DMS53 treated with DMSO at 0.1 percent for 48 hours (cell line): ENCODE data around the gene C20orf173.
"Not testable (repeated sequence)": the region's sequence is repeated elsewhere in the genome, so short reads cannot be mapped to it uniquely, and the experiment has no call there.

Experiments used
- DNase-seq: peaks from one replicate; lab custom pipeline; 2025; ENCODE audit not compliant: unreplicated experiment; lab: John Stamatoyannopoulos, UW

C20orf173 gene

GRCh38 chr20:35547329-35547728, 17.9 kb upstream of the C20orf173 start:
- no peak for DNase-seq

DNA sequence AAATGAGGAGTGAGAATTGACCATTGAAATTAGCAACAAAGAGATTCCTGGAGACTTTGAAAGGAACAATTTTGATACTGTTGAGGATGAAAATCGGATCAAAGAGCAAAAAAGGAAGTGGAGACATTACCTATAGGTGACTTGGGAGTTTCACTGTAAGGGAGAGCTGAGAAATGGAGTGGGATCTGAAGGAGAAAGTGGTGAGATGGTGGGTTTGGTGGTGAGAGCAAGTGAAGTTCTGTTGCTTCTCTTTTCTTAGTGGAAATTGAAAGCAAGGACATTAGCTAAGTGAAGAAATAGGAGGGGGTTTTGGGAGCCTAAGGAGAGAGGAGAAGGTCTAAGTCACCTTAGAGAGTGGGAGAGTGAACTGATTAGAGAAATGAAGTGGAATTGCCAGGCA, 16.7 kb upstream of the C20orf173 start:
- DNase-seq, result no peak

DNA sequence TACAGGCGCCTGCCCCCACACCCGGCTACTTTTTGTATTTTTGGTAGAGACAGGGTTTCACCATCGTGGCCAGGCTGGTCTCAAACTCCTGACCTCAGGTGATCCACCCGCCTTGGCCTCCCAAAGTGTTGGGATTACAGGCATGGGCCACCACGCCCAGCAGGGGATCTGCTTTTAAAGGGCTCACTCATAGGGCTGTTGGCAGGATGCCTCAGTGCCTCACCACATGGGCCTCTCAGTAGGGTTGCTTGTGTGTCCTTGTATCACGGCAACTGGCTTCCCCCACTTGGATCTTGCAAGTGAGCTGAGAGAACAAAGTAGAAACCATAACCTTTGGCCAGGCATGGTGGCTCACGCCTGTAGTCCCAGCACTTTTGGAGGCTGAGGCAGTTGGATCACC, 15.5 kb upstream of the C20orf173 start:
- not testable (repeated sequence) for DNase-seq

DNA sequence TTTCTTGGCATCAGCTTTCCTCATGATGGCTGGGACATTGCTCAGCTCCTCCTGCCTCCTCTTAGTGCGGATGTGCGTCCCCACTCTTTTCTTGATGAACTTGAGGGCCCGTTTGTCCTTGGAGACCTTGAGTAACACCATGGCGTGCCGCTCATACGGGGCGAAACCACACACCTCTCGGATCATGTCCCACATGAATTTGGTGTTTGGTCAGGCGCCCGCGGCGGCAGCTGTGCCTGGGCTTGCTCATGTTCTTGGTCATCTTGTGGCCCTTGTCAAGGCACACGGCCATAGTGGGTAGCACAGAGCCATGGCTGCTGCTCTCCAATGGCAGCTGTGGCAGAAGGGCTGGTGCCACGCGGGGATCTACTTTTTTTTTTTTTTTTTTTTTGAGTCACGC, 15.0 kb upstream of the C20orf173 start:
- no peak for DNase-seq

GRCh38 chr20:35542990-35543389, 13.5 kb upstream of the C20orf173 start:
- no peak for DNase-seq

DNA sequence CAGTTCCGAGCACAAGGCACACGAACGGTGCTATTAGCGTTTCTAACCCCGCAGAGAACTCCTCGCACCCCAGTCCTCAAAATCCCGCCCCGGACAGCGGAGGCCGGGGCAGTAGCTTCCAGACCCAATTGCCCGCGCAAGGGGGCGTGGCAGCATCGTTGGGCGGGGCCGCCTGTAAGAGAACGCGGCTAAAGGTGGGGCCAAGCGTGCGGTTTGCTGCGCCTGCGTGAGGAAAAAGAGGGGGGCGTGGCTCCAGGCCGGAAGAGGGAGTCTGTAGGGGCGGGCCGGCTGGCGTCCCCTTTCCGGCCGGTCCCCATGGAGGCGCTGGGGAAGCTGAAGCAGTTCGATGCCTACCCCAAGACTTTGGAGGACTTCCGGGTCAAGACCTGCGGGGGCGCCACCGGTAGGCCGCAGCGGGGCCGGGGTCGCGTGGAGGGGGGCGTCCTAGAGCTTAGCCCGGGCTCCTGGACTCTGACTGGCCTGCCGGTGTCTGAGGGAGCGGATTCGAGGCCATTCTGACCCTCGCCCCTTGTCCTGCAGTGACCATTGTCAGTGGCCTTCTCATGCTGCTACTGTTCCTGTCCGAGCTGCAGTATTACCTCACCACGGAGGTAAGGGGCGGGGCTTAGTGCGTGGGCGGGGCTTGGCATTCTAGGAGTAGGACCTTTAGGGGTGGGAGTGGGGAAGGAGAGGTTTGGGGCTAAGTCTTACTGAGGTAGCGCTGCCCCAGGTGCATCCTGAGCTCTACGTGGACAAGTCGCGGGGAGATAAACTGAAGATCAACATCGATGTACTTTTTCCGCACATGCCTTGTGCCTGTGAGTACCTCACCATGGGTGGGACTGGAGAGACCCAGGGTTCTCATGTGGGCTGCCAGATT, 12.6 kb upstream of the C20orf173 start, which contains the start of gene ERGIC3:
Gene ERGIC3, plus strand, starts transcription at position 296 of the 880 bp plus-strand sequence. Its CDS starts 20 bp downstream, at position 316.
- DNase-seq, result peak; percentile 94

- DNase-seq, result peak; percentile 29
Measured at GRCh38 chr20:35541118-35541782, 11.8 kb upstream of the C20orf173 start.

DNA sequence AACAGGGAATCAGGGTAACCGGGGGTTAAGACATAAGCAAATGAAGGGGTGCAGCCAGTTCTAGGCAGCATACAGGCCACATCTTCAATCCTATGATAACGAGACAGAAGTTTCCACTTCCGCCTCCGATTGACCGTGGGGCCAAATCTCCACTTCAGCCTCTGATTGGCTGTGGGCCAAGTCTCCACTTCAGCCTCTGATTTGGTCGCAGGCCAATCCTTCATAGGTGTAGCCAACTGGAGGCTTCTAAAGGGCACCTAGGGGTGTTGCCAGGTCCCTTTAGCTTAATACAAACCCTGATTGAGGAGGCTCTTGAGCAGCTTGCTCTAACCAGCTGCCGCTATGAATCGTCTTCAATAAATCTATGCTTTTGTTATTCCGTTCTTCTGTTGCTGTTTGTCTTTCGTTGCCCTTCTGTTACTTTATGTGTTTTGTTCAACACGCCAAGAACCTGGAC, 10.3 kb upstream of the C20orf173 start:
- DNase-seq, result peak; percentile 88

- DNase-seq, result no peak
Measured at GRCh38 chr20:35527122-35527769, 2.2 kb downstream of the C20orf173 start.

DNA sequence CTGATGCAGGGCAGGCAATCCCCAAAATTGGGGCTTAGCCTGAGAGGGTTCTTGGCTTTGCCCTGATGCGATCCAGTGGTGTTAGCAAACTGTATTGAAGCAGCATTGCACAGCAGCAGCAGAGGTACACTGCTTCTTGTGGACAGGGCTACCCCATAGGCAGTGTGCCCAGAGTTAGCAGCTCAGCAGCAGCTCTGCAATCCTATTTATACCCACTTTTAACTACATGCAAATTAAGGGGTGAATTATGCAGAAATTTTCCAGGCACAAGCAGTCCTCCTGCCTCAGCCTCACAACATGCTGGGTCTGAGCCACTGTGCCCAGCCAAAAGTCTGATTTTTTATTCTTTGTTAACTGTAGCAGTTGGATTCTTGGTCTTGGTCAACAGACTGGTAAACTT, 3.8 kb downstream of the C20orf173 start:
- no peak for DNase-seq

- no peak for DNase-seq
Measured at GRCh38 chr20:35523298-35523888, 6.1 kb downstream of the C20orf173 start.

- no peak for DNase-seq
Measured at GRCh38 chr20:35518955-35519354, 10.5 kb downstream of the C20orf173 start.

DNA sequence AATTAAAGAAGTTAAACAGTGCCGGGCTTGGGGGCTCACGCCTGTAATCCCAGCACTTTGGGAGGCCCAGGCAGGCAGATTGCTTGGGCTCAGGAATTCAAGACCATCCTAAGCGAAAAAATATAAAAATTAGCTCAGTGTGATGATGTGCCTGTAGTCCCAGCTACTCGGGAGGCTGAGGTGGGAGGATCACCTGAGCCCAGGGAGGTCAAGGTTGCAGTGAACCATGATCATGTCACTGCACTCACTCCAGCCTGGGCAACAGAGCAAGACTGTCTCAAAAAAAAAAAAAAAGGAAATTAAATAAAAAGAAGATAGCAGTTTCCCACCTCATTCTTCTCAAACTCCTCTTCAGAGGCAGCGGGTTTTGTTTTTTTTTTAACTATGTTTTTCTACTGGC, 11.7 kb downstream of the C20orf173 start:
- not testable (repeated sequence) for DNase-seq

DNA sequence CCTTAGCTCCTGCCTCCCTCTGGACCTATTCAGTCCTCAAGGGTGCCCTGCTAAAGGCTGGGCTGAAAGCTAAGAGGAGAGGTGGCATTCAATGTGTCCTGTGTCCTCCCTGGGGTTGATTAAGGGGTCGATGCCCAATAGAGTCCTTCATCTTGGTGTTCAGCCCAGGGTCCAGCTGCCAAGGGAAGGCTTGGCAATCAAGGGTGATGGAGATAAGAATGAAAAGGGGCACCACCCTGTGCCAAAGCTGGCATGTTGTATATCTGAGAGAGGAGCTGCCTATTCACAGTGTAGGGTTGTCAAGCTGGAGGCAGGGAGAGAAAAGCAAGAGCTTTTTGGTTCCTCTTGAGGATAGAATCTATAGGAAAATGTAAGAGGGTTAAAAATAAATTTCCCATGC, 12.3 kb downstream of the C20orf173 start:
- DNase-seq, result no peak

GRCh38 chr20:35515949-35516645, 13.4 kb downstream of the C20orf173 start:
- DNase-seq, result no peak

GRCh38 chr20:35515341-35515740, 14.1 kb downstream of the C20orf173 start:
- no peak for DNase-seq

GRCh38 chr20:35514371-35514932, 15.0 kb downstream of the C20orf173 start:
- no peak for DNase-seq

GRCh38 chr20:35511814-35512420, 17.5 kb downstream of the C20orf173 start:
- no peak for DNase-seq

DNA sequence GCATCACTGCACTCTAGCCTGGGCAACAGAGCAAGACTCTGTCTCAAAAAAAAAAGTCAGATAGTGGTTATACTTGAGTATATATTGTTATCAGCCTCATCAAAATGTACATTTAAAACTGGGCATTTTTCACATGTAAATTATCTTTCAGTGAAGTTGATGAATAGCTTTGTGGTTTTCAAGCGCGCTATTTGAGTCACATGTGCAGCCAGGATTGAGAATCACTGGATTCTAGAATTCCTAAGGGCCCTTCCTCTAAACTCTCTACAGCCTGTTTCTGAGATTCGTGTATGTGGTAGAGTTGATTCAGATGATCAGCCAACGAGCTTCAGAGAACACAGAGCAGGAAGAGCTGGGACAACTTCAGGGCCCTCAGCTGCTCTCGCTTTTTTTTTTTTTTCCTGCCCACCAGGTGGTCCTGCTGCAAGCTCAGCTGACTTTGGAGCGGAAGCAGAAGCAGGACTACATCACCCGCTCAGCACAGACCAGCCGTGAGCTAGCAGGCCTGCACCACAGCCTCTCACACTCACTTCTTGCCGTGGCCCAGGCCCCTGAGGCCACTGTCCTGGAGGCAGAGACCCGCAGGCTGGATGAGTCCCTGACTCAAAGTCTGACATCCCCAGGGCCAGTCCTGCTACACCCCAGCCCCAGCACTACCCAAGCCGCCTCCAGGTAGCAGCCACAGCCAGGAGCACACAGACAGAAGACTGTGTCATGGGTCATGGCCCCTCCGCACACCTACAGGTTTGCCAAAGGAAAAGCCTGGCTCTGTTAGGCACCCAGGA, 18.3 kb downstream of the C20orf173 start:
- DNase-seq, result no peak
